Activated T-helper 9 cell treated with anti-CD3 and anti-CD28 coated beads, Interleukin-2, amount 50 U/mL, for 16 hours (primary cell): ENCODE data around the gene KCNT1.
"Not testable (repeated sequence)": the region's sequence is repeated elsewhere in the genome, so short reads cannot be mapped to it uniquely, and the experiment has no call there.

Experiments
- DNase-seq: peaks from one replicate; pipeline ENCODE4 v3.0.0-alpha.2; 2020; ENCODE audit warnings: low read depth

Gene KCNT1

GRCh38 chr9:135672786-135673185 is 29.2 kb upstream of the KCNT1 start:
- not testable (repeated sequence) for DNase-seq

- DNase-seq = no peak
Observed at GRCh38 chr9:135673941-135674340, 28.0 kb upstream of the KCNT1 start.

GRCh38 chr9:135674977-135675376 is 27.0 kb upstream of the KCNT1 start:
- no peak for DNase-seq

GRCh38 chr9:135676891-135677290 is 25.1 kb upstream of the KCNT1 start:
- no peak for DNase-seq

GRCh38 chr9:135677641-135678168 is 24.3 kb upstream of the KCNT1 start:
- DNase-seq = no peak

GRCh38 chr9:135678236-135679017 is 23.6 kb upstream of the KCNT1 start:
- no peak for DNase-seq

GRCh38 chr9:135680056-135680455 is 21.9 kb upstream of the KCNT1 start:
- DNase-seq = no peak

- DNase-seq = no peak
Observed at GRCh38 chr9:135681161-135681560, 20.8 kb upstream of the KCNT1 start.

GRCh38 chr9:135683401-135684034 is 18.5 kb upstream of the KCNT1 start:
- no peak for DNase-seq

- no peak for DNase-seq
Observed at GRCh38 chr9:135684691-135685090, 17.3 kb upstream of the KCNT1 start.

- no peak for DNase-seq
Observed at GRCh38 chr9:135687216-135687615, 14.8 kb upstream of the KCNT1 start.

GRCh38 chr9:135689011-135689410 is 13.0 kb upstream of the KCNT1 start:
- no peak for DNase-seq

GRCh38 chr9:135690836-135691570 is 11.0 kb upstream of the KCNT1 start:
- DNase-seq = no peak

GRCh38 chr9:135692410-135692809 is 9.6 kb upstream of the KCNT1 start:
- DNase-seq = no peak

GRCh38 chr9:135693265-135693664 is 8.7 kb upstream of the KCNT1 start:
- DNase-seq = no peak

GRCh38 chr9:135693771-135694170 is 8.2 kb upstream of the KCNT1 start:
- no peak for DNase-seq

- DNase-seq = no peak
Observed at GRCh38 chr9:135694414-135694813, 7.6 kb upstream of the KCNT1 start.

GRCh38 chr9:135695036-135695435 is 6.9 kb upstream of the KCNT1 start:
- no peak for DNase-seq

- DNase-seq = no peak
Observed at GRCh38 chr9:135695642-135696041, 6.3 kb upstream of the KCNT1 start.

GRCh38 chr9:135696446-135696845 is 5.5 kb upstream of the KCNT1 start:
- DNase-seq = no peak

- no peak for DNase-seq
Observed at GRCh38 chr9:135697226-135697625, 4.8 kb upstream of the KCNT1 start.

GRCh38 chr9:135698236-135698635 is 3.7 kb upstream of the KCNT1 start:
- no peak for DNase-seq

GRCh38 chr9:135698767-135699166 is 3.2 kb upstream of the KCNT1 start:
- no peak for DNase-seq
